Measurements from ENCODE around the gene CMTM7.

DNA sequence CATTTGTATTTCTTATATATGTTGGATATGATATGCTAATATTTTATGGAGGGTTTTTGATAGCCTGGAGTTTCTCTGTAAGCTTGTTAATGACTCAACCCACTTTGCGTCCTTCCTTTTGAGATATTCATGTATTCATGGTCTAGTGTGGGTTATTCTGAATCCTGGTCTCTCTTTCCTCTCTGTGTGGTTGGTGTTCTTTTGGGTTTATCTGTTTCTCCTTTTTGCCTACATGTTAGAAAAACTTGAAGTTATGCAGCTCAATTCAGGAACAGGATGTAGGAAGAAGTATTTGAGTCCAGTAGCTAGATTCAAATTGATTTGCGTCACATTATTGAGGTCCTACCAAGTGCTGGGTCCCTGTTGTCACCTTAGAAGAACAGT, 28.1 kb downstream of the CMTM7 start:
- TF ChIP-seq, protein P1, sequence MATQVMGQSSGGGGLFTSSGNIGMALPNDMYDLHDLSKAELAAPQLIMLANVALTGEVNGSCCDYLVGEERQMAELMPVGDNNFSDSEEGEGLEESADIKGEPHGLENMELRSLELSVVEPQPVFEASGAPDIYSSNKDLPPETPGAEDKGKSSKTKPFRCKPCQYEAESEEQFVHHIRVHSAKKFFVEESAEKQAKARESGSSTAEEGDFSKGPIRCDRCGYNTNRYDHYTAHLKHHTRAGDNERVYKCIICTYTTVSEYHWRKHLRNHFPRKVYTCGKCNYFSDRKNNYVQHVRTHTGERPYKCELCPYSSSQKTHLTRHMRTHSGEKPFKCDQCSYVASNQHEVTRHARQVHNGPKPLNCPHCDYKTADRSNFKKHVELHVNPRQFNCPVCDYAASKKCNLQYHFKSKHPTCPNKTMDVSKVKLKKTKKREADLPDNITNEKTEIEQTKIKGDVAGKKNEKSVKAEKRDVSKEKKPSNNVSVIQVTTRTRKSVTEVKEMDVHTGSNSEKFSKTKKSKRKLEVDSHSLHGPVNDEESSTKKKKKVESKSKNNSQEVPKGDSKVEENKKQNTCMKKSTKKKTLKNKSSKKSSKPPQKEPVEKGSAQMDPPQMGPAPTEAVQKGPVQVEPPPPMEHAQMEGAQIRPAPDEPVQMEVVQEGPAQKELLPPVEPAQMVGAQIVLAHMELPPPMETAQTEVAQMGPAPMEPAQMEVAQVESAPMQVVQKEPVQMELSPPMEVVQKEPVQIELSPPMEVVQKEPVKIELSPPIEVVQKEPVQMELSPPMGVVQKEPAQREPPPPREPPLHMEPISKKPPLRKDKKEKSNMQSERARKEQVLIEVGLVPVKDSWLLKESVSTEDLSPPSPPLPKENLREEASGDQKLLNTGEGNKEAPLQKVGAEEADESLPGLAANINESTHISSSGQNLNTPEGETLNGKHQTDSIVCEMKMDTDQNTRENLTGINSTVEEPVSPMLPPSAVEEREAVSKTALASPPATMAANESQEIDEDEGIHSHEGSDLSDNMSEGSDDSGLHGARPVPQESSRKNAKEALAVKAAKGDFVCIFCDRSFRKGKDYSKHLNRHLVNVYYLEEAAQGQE (IDR thresholded peaks at IDR 0.05; ENCODE audit: insufficient read depth in 1 of 2, low read depth in 2 of 2, low read length in 2 of 2): no peak
- TF ChIP-seq POLR2AphosphoS5 (IDR thresholded peaks at IDR 0.05; ENCODE audit: low read depth, low read length) (no peak), TAF1 (IDR thresholded peaks at IDR 0.05; ENCODE audit: borderline replicate concordance, insufficient read depth, low read length) (no peak), SIN3A (IDR thresholded peaks at IDR 0.05; ENCODE audit: borderline replicate concordance, insufficient read depth, low read length) (no peak), FOXP2 (optimal IDR thresholded peaks at IDR 0.05; ENCODE audit: borderline replicate concordance, extremely low read depth, extremely low read length, insufficient read depth) (no peak)
